Hepatocyte (in vitro differentiated cells): Measurements from ENCODE around the gene WNK1.

ENCODE experiments used
- CTCF ChIP-seq: fragments of 200-600 bp; sonication (generic); IDR thresholded peaks from 2 replicates; pipeline ENCODE4 v1.5.1; 2016; ENCODE audit warnings: antibody characterized with exemption, mild to moderate bottlenecking; ENCODE audit not compliant: poor library complexity
- EZH2 ChIP-seq: fragments of 200-600 bp; sonication (generic); IDR thresholded peaks from 2 replicates; pipeline ENCODE4 v1.6.1; 2016; ENCODE audit warnings: antibody characterized with exemption, mild to moderate bottlenecking, borderline replicate concordance
- EZH2phosphoT487 ChIP-seq: fragments of 200-600 bp; sonication (generic); IDR thresholded peaks from one replicate; pipeline ENCODE4 v1.6.1; 2018; ENCODE audit warnings: antibody characterized with exemption, mild to moderate bottlenecking, low read depth, moderate library complexity; ENCODE audit not compliant: unreplicated experiment, severe bottlenecking

DNA sequence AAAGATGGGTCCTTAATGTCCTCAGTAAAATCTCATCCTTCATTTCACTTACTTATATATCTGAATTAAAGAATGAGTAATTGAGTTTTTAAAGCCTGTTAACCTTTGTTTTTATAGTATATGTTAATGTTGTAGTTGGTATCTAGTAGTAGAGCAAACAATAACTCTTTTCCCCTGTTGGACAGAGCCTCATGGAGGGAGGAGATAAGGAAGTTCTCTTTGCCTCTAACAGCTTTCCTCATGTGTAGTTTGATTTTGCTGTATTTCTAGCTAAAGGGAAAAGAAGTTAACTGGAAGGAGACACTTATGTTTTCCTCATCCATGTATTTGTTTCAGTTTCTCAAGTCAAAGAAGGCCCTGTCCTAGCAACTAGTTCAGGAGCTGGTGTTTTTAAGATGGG, 141.8 kb downstream of the WNK1 start:
- no peak for TF ChIP-seq CTCF
- TF ChIP-seq EZH2: no peak
- TF ChIP-seq EZH2phosphoT487: no peak
